KMS-11 (cell line): Measurements from ENCODE around the gene IL9.

Source experiments
- H2AFZ ChIP-seq: fragments of 200-600 bp; sonication (generic); 2 replicates; pipeline ENCODE4 v1.6.1; 2016; ENCODE audit warnings: antibody characterized with exemption, mixed run types, low read depth
- H3K27ac ChIP-seq: fragments of 200-600 bp; sonication (generic); 2 replicates; pipeline ENCODE4 v1.6.1; 2016; ENCODE audit warnings: mild to moderate bottlenecking, mixed run types
- H3K27me3 ChIP-seq: fragments of 200-600 bp; sonication (generic); 2 replicates; pipeline ENCODE4 v1.6.1; 2017; ENCODE audit warnings: mild to moderate bottlenecking, low read depth, mixed run types, moderate library complexity; ENCODE audit not compliant: insufficient read depth
- H3K36me3 ChIP-seq: fragments of 200-600 bp; sonication (generic); 2 replicates; pipeline ENCODE4 v1.6.1; 2017; ENCODE audit warnings: mild to moderate bottlenecking, mixed run types; ENCODE audit not compliant: insufficient read depth
- H3K4me1 ChIP-seq: fragments of 200-600 bp; sonication (generic); 2 replicates; pipeline ENCODE4 v1.6.1; 2016; ENCODE audit warnings: mild to moderate bottlenecking, low read depth, mixed run types; ENCODE audit not compliant: poor library complexity, severe bottlenecking
- H3K4me2 ChIP-seq: fragments of 200-600 bp; sonication (generic); 2 replicates; pipeline ENCODE4 v1.7.0; 2016; ENCODE audit warnings: mild to moderate bottlenecking, mixed run types
- H3K4me3 ChIP-seq: fragments of 200-600 bp; sonication (generic); IDR thresholded peaks from 2 replicates; pipeline ENCODE4 v1.6.1; 2017; ENCODE audit warnings: low read depth, low read length, mixed read lengths; ENCODE audit not compliant: insufficient read depth
- H3K79me2 ChIP-seq: fragments of 200-600 bp; sonication (generic); 2 replicates; pipeline ENCODE4 v1.6.1; 2016; ENCODE audit warnings: low read depth, mixed run types; ENCODE audit not compliant: insufficient read depth
- H3K9ac ChIP-seq: fragments of 200-600 bp; sonication (generic); 2 replicates; pipeline ENCODE4 v1.6.1; 2016; ENCODE audit warnings: mild to moderate bottlenecking, mixed run types
- H4K20me1 ChIP-seq: fragments of 200-600 bp; sonication (generic); 2 replicates; pipeline ENCODE4 v1.6.1; 2016; ENCODE audit warnings: mild to moderate bottlenecking, mixed run types; ENCODE audit not compliant: insufficient read depth
- TF ChIP-seq, protein P1 (sequence below): fragments of 200-600 bp; sonication (generic); conservative IDR thresholded peaks from 2 replicates; pipeline ENCODE4 v1.6.1; 2017; ENCODE audit warnings: low read depth, mild to moderate bottlenecking, antibody characterized with exemption, low read length, moderate library complexity, mixed read lengths

Gene IL9

DNA sequence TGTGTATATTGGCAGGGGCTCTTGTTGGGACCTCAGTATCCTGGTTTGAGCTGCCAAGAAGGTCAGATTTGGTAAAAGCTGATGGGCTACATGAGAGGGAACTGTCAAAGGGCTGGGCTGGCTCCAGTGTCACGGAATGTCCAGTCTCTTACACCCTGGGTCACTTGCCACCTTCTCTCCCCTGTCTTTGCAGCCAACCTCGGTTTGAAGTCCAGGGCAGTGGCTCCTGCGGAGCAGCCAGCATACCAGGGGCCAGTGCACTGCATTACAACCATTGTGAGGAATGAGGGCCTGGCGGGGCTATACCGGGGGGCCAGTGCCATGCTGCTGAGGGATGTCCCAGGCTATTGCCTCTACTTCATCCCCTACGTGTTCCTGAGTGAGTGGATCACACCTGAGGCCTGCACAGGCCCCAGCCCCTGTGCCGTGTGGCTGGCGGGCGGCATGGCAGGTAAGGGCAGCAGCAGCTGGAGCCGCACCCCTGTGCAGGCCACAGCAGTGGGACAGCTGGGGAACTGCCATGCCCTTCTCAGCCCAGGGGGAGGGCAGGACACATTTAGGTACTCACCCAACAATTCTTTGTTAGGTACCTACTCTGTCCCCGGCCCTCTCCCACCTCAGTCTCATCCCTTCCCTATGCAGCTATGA is 24.2 kb downstream of the IL9 start:
- H3K27ac ChIP-seq, result no peak overlapping the region
- no peak overlapping the region for H3K4me3 ChIP-seq
- H3K4me1 ChIP-seq, result no peaks in the 10 kb centered on the region
- H4K20me1 ChIP-seq, result no peaks in the 10 kb centered on the region
- H3K36me3 ChIP-seq, result no peaks in the 10 kb centered on the region
- no peak overlapping the region for H3K4me2 ChIP-seq
- no peak overlapping the region for H3K9ac ChIP-seq
- TF ChIP-seq, protein P1, sequence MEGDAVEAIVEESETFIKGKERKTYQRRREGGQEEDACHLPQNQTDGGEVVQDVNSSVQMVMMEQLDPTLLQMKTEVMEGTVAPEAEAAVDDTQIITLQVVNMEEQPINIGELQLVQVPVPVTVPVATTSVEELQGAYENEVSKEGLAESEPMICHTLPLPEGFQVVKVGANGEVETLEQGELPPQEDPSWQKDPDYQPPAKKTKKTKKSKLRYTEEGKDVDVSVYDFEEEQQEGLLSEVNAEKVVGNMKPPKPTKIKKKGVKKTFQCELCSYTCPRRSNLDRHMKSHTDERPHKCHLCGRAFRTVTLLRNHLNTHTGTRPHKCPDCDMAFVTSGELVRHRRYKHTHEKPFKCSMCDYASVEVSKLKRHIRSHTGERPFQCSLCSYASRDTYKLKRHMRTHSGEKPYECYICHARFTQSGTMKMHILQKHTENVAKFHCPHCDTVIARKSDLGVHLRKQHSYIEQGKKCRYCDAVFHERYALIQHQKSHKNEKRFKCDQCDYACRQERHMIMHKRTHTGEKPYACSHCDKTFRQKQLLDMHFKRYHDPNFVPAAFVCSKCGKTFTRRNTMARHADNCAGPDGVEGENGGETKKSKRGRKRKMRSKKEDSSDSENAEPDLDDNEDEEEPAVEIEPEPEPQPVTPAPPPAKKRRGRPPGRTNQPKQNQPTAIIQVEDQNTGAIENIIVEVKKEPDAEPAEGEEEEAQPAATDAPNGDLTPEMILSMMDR, result no peak
- H2AFZ ChIP-seq, result no peak overlapping the region
- no peaks in the 10 kb centered on the region for H3K27me3 ChIP-seq
- H3K79me2 ChIP-seq, result no peaks in the 10 kb centered on the region

DNA sequence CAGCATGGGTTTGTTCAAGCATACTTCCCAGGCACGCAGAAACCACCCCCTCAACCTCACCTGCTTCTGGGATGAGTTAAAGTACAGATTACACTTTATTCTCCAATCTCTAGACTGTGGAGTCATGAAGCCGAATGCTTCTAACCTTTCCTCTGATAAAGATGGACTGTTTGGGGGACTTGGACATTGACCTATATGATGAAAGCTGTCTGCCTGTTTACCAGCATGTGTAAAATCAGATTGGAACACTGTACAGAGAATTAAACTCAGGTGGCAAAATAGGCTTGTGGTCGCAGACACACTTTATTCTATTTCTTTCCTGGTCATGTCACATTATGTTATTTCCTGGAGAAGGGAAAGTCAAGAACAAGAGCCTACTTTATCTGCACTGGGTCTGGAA is 25.7 kb downstream of the IL9 start:
- Histone ChIP-seq H3K27me3 (no peaks in the 10 kb centered on the region), H3K4me2 (no peak overlapping the region), H3K79me2 (no peaks in the 10 kb centered on the region), H3K4me1 (no peaks in the 10 kb centered on the region), H3K9ac (no peak overlapping the region), H4K20me1 (no peaks in the 10 kb centered on the region), H3K36me3 (no peaks in the 10 kb centered on the region), H2AFZ (no peak overlapping the region), H3K4me3 (no peak overlapping the region), H3K27ac (no peak overlapping the region)
- TF ChIP-seq, protein P1, result no peak

DNA sequence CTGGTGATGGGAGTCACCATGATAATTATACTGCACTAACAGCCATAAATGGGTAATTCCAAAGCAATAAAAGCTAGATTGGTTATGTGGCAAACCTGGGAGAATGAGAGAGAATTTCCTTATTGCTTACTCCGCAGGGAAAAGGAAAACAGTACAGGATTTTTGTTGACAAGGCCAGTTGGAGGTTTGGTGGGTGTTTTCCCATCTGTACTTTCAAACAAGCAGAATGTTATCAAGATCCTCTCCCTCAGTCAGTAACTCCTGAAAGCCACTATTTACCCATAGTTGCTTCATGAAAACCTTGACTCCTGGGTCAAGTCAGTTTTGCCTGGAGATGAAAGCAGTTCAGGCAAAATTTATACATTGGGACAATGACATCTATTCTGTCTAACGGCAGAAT is 26.4 kb downstream of the IL9 start:
- no peak overlapping the region for H3K9ac ChIP-seq
- H3K27me3 ChIP-seq, result no peaks in the 10 kb centered on the region
- TF ChIP-seq, protein P1, result no peak

DNA sequence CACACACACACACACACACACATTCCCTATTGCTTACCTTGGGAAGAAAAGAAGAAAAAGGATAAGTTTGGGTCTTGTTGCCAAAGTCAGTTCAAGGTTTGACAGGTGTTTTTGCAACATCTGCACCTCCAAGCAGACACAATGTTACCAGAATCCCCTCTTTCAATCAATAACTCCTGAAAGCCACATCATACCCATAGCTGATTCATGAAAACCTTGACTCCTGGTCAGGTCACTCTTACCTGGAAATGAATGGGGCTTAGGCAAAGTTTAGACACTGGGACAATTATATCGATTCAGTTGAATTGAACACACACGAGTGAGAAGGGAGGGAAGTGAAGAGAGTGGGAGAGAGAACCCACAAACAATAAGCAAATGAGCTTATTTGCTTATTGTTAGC is 27.0 kb downstream of the IL9 start:
- H2AFZ ChIP-seq, result no peak overlapping the region
- no peaks in the 10 kb centered on the region for H3K36me3 ChIP-seq
- H3K27ac ChIP-seq, result no peak overlapping the region
- H4K20me1 ChIP-seq, result no peaks in the 10 kb centered on the region
- H3K79me2 ChIP-seq, result no peaks in the 10 kb centered on the region
- no peak overlapping the region for H3K4me3 ChIP-seq
- no peaks in the 10 kb centered on the region for H3K27me3 ChIP-seq
- no peak overlapping the region for H3K4me2 ChIP-seq
- TF ChIP-seq, protein P1, result no peak
- H3K4me1 ChIP-seq, result no peaks in the 10 kb centered on the region
- no peak overlapping the region for H3K9ac ChIP-seq

More for the DNA sequence above, 26.4 kb downstream of the IL9 start:
- Histone ChIP-seq H3K27ac (no peak overlapping the region), H2AFZ (no peak overlapping the region), H3K4me3 (no peak overlapping the region), H3K36me3 (no peaks in the 10 kb centered on the region), H3K4me2 (no peak overlapping the region), H3K4me1 (no peaks in the 10 kb centered on the region), H3K79me2 (no peaks in the 10 kb centered on the region), H4K20me1 (no peaks in the 10 kb centered on the region)
